A549 treated with Hydrocortisone at 1 μM for 4 hours (cell line): ENCODE measurements around the gene PRRC2B. TPM values are rescaled to one million over a fixed set of nuclear protein-coding genes. Genes with fewer than 3 reads are reported as not detected.

Source experiments
- total RNA-seq: library from RNA; stranded (reverse); fragments of 200-300 nt; extraction: Qiagen RNA extraction; gene quantifications from 5 replicates; pipeline ENCODE4 v1.2.3, GENCODE V29; 2022

PRRC2B gene
- 54.5 to 69.4 TPM (median 64.9 TPM) in 5 replicates for total RNA-seq

GRCh38 chr9:131393622-131394463, at the start of gene PRRC2B:
Gene PRRC2B (plus strand): TSS chr9:131394086. CDS start chr9:131430145, 36,059 bp downstream.

GRCh38 chr9:131502781-131503625, 109.1 kb downstream of the PRRC2B start, which contains the start of gene POMT1:
Gene POMT1 (plus strand): TSS chr9:131502918. CDS start chr9:131504219, 1,301 bp downstream.

GRCh38 chr9:131530920-131531832, 137.3 kb downstream of the PRRC2B start, which contains the start of gene UCK1:
Gene UCK1 (minus strand): TSS chr9:131531263. CDS start chr9:131531174, 89 bp downstream.

GRCh38 chr9:131545003-131545785, 151.3 kb downstream of the PRRC2B start, which contains the start of gene PRRT1B:
Gene PRRT1B (plus strand): TSS chr9:131545523. CDS start chr9:131545616, 93 bp downstream.

Other genes with a start within 250 kb of the PRRC2B start
- 0.27 to 0.53 TPM (median 0.38 TPM) in 5 replicates for gene FAM78A, start 117.6 kb upstream of the PRRC2B start, total RNA-seq
- gene PLPP7, start 104.4 kb upstream of the PRRC2B start, total RNA-seq = 0.06 TPM in 1 of 5 replicates, not detected in the others
- 15.0 to 18.1 TPM (median 17.0 TPM) in 5 replicates for gene POMT1, start 108.8 kb downstream of the PRRC2B start, total RNA-seq
- gene UCK1, start 137.2 kb downstream of the PRRC2B start, total RNA-seq = 19.5 to 22.9 TPM (median 19.8 TPM) in 5 replicates
- 0.14 to 0.61 TPM (median 0.30 TPM) in 5 replicates for gene PRRT1B, start 151.4 kb downstream of the PRRC2B start, total RNA-seq